Activated T-cell treated with anti-CD3 and anti-CD28 coated beads for 1 hour (primary cell): ENCODE results near the gene DNAL1.
"Not testable (repeated sequence)": the region's sequence is repeated elsewhere in the genome, so short reads cannot be mapped to it uniquely, and the experiment has no call there.

Experiments
- DNase-seq: peaks from one replicate; pipeline ENCODE4 v3.0.0-alpha.2; 2020; ENCODE audit warnings: low read depth

The DNAL1 gene, protein sequence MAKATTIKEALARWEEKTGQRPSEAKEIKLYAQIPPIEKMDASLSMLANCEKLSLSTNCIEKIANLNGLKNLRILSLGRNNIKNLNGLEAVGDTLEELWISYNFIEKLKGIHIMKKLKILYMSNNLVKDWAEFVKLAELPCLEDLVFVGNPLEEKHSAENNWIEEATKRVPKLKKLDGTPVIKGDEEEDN

DNA sequence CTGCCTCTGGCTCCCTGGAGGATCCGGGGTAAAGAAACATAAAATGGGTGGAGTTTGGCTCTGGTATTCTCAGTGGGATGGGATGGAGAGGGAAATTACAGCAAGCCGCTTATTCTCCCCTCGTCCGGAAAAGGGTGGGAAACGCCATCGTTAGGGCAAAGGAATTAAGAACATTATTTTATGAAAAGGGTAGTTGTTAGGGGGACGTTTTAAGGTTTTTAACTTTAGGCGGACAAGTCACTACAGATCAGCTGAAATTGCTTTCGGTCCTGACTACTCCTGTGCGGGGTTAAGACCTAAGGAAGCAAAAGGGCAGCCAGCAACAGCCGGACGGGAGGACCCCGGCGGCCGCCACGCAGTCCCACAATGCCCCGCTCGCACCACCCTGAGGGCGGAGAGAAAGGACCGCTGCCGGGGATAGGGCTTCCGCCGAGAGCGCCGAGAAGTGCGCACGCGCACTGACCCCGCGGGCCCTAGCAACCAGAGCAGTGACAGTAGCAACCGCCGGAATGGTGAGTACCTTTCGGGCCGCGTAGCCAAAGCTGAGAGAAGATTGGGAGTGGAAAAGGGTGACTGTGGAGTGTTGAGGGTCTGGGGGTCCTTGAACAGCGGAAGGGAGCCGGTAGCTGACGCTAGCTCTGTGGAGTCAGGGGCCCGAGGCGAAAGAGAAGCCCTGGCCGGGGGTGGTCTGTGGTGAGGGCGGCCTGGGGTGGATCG lies at the start of gene DNAL1:
DNAL1 (plus strand) TSS at position 456 of the 717 bp plus-strand sequence; CDS start at position 510, 54 bp downstream.
- DNase-seq: peak; percentile 88

DNA sequence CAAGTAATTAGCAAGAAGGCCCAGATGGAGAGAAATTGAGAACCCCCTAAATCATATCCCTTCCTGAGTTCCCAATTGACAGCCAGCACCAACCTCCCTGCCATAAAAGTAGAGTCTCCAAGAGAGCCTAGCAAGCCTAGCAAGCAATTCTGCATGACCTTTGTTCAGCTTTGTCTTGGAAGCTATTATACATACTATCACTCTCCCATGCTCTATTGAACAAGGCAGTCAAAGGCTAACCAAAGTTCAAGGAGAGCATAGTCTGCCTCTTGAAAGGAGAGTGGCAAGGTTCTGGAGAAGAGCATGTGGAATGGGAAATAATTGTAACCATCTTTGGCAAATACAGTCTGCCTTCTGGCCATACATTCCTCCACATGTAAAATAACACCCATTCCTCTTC lies 45.3 kb upstream of the DNAL1 start:
- no peak for DNase-seq

DNA sequence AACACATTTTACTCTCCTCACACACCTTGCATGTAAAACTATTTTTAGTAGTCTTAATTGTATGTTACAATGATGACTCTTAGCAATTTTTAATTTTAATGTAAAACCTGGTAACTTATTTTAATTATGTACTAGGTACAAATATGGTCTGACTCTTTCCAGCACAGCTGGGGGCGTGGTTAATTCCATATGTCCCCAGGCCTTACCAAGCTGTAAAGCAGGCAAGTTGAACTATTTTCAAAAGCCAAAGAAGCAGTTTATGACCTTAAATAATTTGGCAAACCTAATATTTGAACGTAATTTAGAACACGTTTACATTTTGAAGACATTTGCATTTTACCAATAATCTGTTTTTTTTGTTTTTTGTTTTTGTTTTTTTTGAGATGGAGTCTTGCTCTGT lies 41.8 kb upstream of the DNAL1 start:
- no peak for DNase-seq

DNA sequence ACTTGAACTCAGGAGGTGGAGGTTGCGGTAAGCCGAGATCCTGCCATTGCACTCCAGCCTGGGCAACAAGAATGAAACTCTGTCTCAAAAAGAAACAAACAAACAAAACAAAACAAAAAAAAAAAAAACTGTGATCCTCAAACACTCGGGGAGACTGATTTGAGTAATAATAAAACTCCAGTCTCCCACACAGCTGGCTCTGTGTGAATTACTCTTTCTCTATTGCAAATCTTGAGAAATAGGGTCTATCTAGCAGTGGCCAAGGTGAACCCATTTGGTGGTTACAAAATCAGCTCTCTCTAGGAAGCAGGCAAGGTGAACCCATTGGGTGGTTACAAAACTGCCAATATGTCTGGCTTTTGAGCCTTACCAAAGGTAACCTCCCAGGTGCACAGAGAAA lies 38.5 kb upstream of the DNAL1 start:
- DNase-seq: no peak

DNA sequence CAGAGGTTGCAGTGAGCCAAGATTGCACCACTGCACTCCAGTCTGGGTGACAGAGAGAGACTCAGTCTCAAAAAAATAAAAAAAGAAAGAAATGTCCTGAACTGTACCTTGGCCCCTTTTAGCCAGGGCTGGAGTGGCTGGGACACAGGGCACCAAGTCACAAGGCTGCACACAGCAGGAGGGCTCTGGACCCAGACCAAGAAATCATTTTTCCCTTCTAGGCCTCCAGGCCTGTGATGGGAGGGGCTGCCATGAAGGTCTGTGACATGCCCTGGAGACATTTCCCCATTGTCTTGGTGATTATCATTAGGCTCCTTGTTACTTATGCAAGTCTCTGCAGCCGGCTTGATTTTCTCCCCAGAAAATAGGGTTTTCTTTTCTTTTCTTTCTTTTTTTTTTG lies 37.5 kb upstream of the DNAL1 start:
- DNase-seq: no peak

DNA sequence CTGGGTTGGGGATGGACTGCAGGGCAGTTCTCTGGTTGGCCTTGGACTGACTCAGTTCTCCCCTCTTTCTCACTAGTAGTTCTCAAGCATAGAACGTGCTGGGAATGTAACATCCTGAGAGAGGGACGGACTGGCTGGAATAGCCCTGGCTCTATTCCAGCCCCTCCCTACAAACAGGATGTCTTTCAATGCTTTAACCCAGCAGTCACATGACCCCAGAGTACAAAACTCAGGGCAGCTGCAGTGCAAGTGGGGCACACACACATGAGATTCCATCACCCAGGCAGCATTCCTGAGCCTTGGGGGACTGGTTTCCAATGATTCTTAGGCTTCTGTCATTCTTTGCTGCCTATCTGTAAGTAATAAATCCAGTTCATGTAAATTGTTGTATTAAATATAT lies 34.1 kb upstream of the DNAL1 start:
- DNase-seq: no peak

DNA sequence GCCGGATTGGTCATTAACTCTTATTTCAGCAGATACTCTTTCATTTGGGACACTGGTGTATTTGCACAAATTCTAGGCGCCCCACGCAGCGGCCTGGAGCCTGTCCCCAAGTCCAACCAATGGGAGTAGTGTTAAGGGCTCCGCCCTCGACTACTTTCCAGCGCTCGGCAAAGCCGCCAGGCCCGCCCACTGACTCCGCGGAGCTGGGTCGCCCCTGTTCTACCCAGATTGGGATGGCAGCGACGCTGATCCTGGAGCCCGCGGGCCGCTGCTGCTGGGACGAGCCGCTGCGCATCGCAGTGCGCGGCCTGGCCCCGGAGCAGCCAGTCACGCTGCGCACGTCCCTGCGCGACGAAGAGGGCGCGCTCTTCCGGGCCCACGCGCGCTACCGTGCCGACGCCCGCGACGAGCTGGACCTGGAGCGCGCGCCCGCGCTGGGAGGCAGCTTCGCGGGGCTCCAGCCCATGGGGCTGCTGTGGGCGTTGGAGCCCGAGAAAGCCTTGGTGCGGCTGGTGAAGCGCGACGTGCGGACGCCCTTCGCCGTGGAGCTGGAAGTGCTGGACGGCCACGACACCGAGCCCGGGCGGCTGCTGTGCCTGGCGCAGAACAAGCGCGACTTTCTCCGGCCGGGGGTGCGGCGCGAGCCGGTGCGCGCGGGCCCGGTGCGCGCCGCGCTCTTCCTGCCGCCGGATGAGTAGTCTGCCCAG lies 32.3 kb upstream of the DNAL1 start, which contains the start of gene ACOT6:
ACOT6 (plus strand) TSS at position 179 of the 707 bp plus-strand sequence; CDS start at position 234, 55 bp downstream.
- peak; percentile 44 for DNase-seq

DNA sequence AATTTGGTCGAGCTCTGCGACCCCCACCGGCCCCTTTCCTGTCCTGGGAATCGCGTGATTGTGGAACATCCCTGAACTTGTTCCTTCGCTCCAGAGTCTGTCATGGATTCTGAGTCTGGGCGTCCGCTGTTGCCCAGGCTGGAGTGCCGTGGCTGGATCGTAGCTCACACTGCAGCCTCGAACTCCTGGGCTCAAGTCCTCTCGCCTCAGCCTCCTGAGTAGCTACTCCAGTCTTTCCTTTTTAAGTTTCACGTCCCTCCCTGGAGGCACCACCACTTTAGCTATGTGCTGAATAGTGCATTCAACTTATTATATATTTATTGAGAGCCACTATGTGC lies 31.8 kb upstream of the DNAL1 start:
- no peak for DNase-seq

DNA sequence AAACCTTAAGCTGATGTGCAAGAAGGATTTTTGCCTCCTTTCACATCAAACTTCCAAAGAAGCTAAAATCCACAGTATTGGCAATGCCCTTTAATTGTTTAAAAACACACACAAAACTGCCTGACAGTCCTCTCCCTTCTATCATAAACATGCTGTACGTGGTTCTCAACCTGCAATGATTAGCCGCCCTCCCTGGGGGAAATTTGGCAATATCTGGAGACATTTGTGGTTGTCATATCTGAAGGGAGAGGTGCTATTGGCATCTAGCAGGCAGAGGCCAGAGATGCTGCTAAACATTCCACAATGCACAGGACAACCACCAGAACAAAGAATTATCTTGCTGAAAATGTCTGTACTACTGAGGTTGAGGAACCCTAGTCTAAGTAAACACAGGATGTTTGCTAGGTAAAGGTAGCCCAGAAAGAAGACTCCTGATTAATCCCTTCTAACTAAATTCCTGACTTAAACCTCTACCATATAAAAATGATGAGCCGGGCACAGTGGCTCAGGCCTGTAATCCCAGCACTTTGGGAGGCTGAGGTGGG lies 31.3 kb upstream of the DNAL1 start:
- DNase-seq: no peak

DNA sequence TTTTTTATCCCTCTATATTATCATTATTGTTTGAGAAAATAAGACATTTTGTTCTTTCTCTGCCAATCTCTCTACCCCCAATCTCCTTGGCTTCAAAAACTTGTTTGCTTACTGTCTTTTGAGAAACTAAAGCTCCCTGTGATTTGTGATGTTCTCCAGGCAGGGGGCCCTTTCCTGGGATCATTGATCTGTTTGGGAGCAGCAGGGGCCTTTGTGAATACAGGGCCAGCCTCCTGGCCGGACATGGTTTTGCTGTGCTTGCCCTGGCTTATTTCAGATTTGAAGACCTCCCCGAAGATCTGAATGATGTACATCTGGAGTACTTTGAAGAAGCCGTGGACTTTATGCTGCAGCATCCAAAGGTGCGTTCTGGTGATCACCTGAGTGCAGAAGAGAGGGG lies 28.0 kb upstream of the DNAL1 start:
- DNase-seq: no peak

DNA sequence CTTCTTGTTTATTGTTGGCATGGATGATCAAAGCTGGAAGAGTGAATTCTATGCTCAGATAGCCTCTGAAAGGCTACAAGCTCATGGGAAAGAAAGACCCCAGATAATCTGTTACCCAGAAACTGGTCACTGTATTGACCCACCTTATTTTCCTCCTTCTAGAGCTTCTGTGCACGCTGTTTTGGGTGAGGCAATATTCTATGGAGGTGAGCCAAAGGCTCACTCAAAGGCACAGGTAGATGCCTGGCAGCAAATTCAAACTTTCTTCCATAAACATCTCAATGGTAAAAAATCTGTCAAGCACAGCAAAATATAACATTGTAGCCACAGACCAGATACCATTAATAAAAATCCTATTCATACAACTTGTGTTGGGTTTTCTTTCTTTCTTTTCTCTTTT lies 25.3 kb upstream of the DNAL1 start:
- DNase-seq: no peak

DNA sequence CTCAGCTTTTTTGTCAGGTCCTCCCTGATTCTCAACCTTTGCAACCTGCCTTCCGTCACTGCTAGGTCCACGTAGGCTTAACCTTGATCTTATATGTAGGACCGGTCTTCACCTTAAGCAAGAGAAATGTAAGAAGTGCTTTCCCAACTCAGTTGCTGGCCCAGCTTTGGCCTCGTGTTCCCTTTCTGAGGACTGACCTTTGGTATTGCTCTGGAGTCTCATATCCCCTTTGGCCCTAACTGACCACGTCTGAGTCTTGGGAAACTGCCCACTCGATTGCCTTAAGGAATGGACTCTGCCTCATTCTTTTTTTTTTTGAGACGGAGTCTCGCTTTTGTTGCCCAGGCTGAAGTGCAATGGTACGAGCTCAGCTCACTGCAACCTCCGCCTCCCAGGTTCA lies 24.5 kb upstream of the DNAL1 start:
- no peak for DNase-seq

DNA sequence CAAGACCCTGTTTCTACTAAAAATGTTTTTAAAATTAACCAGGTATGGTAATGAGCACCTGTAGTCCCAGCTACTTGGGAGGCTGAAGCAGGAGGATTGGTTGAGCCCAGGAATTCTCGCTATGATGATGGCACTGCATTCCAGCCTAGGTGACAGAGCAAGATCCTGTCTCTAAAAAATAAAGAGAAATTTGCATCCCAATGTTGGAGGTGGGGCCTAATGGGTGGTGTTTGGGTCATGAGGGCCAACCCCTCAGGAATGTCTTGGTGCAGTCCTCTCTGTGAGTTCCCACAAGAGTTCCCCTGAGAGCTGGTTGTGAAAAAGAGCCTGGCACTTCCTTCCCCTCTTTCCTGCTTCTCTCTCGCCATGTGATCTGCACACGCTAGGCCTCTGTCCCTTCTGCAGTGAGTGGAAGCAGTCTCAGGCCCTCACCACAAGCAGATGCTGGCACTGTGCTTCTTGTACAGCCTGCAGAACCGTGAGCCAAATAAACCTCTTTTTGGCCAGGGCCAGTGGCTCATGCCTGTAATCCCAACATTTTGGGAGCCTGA lies 21.2 kb upstream of the DNAL1 start:
- DNase-seq: no peak

DNA sequence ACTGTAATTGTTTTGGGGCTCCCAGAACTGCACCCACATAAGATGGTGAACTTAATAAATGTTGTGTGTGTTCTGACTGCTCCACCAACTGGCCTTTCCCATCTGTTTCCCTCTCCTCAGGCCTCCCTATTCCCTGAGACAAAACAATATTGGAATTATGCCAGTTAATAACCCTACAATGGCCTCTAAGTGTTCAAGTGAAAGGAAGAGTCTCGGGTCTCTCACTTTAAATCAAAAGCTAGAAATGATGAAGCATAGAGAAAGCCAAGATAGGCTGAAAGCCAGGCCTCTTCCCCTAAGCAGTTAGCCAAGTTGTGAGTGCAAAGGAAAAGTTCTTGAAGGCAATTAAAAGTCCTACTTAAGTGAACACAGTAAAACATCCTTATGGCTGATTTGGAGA lies 19.1 kb upstream of the DNAL1 start:
- DNase-seq: no peak

DNA sequence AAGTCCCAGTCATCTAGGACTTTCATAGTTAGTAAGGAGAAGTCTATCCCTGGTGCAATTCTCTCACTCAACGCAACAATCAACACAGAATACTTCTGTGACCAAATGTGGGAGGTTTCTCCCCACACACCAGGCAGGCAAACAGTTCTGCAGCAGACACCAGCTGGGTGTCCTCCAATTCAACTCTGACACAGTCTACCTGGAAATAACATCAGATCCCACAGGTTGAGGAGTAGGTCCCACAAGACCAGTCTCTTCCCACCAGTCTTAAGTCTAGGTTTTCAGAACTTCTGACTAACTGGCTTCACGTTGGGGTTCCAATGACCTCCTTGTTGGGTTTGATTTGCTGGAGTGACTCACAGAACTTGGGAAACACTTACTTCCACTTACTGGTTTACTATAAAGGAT lies 17.6 kb upstream of the DNAL1 start:
- DNase-seq: no peak

DNA sequence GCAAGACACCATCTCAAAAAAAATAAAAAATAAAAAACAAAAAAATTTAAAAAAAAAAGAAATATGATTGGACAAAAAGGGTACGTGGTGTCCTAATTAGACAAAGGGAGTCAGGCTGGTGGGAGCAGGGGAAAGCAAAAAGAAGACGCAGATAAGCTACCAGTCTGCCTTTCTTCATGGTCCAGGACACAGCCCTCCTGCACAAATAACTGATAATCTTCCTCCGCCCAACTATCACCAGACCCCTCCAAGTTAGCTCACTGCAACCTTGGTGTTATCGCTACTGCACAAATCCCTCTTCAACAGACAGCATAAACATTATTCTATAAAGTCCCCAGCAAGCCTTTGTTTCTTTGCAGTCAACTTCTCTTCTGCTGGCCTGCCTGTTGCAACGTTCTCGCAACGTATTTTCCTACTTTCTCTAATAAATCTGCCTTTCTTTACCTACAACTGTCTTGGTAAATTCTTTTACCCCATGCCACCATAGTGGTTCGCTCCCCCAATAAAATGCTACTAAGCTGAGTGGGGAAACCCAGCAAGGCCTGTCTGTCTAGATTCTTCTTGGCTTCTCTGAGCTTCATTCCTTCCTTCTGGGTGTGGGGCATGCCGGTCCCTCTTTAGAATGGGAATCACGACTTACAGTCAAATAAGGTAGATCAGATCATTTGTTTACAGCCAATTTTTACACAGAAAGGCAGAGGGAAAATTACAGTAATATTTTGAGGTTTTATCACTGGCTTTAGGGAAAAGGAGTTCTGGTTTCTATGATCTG lies 14.6 kb upstream of the DNAL1 start:
- DNase-seq: no peak

DNA sequence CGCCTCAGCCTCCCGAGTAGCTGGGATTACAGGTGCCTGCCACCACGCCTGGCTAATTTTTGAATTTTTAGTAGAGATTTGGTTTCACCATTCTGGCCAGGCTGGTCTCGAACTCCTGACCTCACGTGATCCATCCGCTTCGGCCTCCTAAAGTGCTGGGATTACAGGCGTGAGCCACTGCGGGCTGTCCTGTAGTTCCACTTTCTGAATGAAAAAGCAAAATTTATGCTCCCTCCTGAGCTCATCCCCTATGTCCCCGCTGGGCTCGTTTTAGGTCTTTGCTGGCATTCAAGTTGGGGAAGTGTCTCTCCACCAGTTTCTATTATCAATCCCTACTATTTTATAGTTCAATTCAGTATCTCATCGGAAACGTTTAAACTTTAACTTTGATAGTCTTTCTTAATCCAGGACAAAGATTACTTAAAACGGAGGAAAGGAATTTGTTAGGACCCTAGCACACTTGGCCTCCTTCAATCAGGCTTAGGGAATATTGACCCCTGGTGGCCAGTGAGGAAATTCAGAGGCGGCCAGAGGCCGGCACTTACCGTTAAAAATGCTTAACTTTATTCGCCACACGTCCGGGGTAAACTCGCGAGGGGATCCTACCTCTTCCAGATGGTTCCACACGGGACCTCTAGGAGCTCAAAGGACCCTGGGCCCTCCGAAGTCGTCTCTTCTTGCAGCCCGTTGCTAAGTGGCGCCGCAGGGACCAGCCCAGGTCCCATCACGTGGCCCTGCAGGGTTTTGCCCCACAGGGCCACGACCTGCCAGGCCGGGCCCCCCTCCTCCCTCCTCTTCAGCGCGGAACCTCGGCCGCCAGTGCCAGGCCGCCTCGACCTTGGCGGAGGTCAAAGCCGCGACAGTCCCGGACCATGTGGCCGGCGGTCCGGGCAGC lies 11.4 kb upstream of the DNAL1 start:
- DNase-seq: peak; percentile 43

DNA sequence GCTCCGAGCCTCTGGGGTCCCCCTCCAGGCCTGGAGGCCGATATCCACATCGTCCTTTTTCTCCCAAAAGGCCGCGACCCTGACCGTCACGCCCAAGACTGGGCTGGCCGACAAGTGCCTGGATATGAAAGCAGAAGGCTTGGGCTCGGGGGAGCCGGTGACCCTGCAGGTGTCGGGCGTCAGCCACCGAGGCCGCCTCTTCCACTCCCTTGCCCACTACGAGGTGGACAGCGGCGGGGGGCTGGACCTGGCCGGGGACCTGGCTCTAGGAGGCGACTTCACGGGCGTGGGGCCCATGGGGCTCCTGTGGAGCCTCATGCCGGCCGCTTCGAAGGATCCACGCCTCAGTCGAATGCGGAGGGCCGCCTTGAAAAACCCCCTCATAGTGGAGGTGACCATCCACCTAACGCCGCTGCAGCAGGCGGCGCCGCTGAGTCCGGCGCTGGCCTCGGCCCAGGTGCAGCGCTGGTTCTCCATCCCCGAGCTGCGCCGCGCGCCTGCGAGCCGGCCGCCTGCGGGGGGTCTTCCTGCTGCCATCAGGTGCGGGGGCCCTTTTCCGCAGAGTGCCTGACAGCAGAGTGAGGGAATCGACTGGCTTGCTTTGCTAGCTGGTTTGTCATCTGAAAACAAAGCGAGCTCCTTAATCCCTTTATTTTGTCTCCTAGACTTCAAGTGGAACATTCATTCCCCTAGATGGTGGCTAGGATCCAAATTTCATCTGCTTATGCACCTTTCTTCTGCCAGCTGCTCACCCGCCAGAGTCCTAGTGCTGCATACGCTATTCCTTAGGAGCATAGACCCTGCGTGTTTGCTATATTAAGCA lies 10.6 kb upstream of the DNAL1 start:
- DNase-seq: no peak

DNA sequence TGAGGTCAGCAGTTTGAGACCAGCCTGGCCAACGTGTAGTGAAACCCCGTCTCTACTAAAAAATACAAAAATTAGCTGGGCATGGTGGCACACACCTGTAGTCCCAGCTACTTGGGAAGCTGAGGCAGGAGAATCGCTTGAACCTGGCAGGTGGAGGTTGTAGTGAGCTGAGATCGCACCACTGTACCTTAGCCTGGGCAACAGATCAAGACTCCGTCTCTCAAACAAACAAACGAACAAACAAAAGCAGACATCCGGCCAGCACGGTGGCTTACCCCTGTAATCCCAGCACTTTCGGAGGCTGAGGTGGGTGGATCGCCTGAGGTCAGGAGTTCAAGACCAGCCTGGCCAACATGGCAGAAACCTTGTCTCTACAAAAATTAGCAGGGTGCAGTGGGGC lies 8.4 kb upstream of the DNAL1 start:
- not testable (repeated sequence) for DNase-seq

DNA sequence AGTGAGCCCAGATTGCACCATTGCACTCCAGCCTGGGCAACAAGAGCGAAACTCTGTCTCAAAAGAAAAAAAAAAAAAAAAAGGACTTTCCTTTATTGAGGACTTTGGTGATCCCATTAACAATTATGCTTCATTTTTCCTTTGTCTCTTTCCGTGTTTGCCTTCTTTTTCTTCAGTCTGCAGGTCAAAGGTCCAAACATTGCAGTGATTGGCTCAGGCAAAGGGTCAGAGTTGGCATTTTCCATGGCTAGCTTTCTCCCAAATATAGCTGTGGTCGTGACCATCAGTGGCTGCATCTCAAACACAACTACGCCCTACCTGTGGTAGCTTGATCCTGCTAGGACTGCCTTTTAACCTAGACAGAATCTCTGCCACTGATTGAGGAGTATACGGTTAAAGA lies 7.0 kb upstream of the DNAL1 start:
- DNase-seq: no peak
